Activated CD8-positive, alpha-beta T cell treated with anti-CD3 and anti-CD28 coated beads for 36 hours (primary cell): ENCODE measurements around the gene CLIP4. TPM values are rescaled to one million over a fixed set of nuclear protein-coding genes. Genes with fewer than 3 reads are reported as not detected.

Experiments
- ATAC-seq: fragments of 200-7000 bp; cut with Tn5 transposase; one replicate; pipeline ENCODE4 v1.10.0; 2021; ENCODE audit warnings: mild to moderate bottlenecking, moderate library complexity
- CTCF ChIA-PET: fragments of 350-600 bp; sonication (Branson Sonifier 250); formaldehyde crosslinking; loops from one replicate; lab custom pipeline; 2021; ENCODE audit warnings: antibody characterized with exemption; lab: Charles Lee
- POLR2A ChIA-PET: fragments of 350-600 bp; sonication (Branson Sonifier 250); formaldehyde crosslinking; loops from one replicate; lab custom pipeline; 2021; ENCODE audit warnings: antibody characterized with exemption; lab: Charles Lee
- DNase-seq: peaks from one replicate; pipeline ENCODE4 v3.0.0-alpha.2; 2020
- H3K27ac Mint-ChIP-seq: one replicate; pipeline ENCODE4 v1.8.0; 2021; ENCODE audit warnings: mild to moderate bottlenecking, mixed read lengths
- H3K27me3 Mint-ChIP-seq: one replicate; pipeline ENCODE4 v1.8.0; 2021; ENCODE audit warnings: mixed read lengths
- H3K36me3 Mint-ChIP-seq: one replicate; pipeline ENCODE4 v1.8.0; 2021; ENCODE audit warnings: low read depth, mixed read lengths
- H3K4me1 Mint-ChIP-seq: one replicate; pipeline ENCODE4 v1.8.0; 2021; ENCODE audit warnings: low read depth, mixed read lengths
- H3K4me3 Mint-ChIP-seq: one replicate; pipeline ENCODE4 v1.8.0; 2021; ENCODE audit warnings: mild to moderate bottlenecking, moderate library complexity, mixed read lengths
- H3K9me3 Mint-ChIP-seq: one replicate; pipeline ENCODE4 v1.8.0; 2021; ENCODE audit warnings: mixed read lengths
- CTCF ChIP-seq: fragments of 200-600 bp; IDR thresholded peaks from one replicate; pipeline ENCODE4 v1.8.0; 2022; ENCODE audit warnings: antibody characterized with exemption, mild to moderate bottlenecking
- intact Hi-C: fragments of 100-400 bp; cut with micrococcal nuclease; formaldehyde crosslinking; loops from one replicate; pipeline ENCODE4 v1.10.0; 2022
- total RNA-seq, 2 experiments: library from RNA; stranded (reverse); gene quantifications; one replicate each; pipeline ENCODE4 v1.2.3, GENCODE V29; 2021

CLIP4 gene
- total RNA-seq, 2 experiments from 2014 or later: 25.3 to 28.3 TPM

GRCh38 chr2:29236074-29236473, 120.9 kb downstream of the CLIP4 start:
- ChIA-PET CTCF (no interaction called here), POLR2A (no interaction called here)
- Mint-ChIP-seq H3K9me3 (no peaks in the 10 kb centered on the region), H3K4me1 (no peaks in the 10 kb centered on the region), H3K4me3 (no peak overlapping the region), H3K27me3 (peaks cover 5% of the 10 kb centered on the region), H3K36me3 (no peaks in the 10 kb centered on the region), H3K27ac (no peak overlapping the region)
- DNase-seq: no peak
- ATAC-seq: no peak
- TF ChIP-seq CTCF: no peak
- intact Hi-C loops: no loop called here

- intact Hi-C loops: no loop called here
- H3K27me3 Mint-ChIP-seq: peaks cover 7% of the 10 kb centered on the region
- DNase-seq (peak; percentile 17), ATAC-seq (peak; percentile 51)
- no peaks in the 10 kb centered on the region for H3K9me3 Mint-ChIP-seq
- POLR2A ChIA-PET: no interaction called here
- CTCF ChIA-PET: interaction anchor here (0.6 to 1.4 kb wide), 3 partner anchors 14 to 211 kb away, joined by 3 read pairs; no protein-coding TSS in a partner anchor
- no peak overlapping the region for H3K4me3 Mint-ChIP-seq
- peak; percentile 35 for TF ChIP-seq CTCF
- no peak overlapping the region for H3K27ac Mint-ChIP-seq
- no peaks in the 10 kb centered on the region for H3K4me1 Mint-ChIP-seq
- H3K36me3 Mint-ChIP-seq: no peaks in the 10 kb centered on the region
Observed at GRCh38 chr2:29238497-29238896, 123.3 kb downstream of the CLIP4 start.

Other genes with a start within 250 kb of the CLIP4 start
- 10 to 100 TPM; 14.5 to 19.3 TPM for gene TRMT61B, start 245.1 kb upstream of the CLIP4 start, total RNA-seq
- 100 to 1,000 TPM; 121 to 129 TPM for gene WDR43, start 220.7 kb upstream of the CLIP4 start, total RNA-seq
- gene TOGARAM2, start 134.1 kb upstream of the CLIP4 start, total RNA-seq: 1 to 10 TPM; 2.3 to 2.7 TPM
- not detected for gene PCARE, start 40.9 kb upstream of the CLIP4 start, total RNA-seq